Keratinocyte (primary cell): ENCODE results near the gene PDXDC1.
"Not testable (repeated sequence)": the region's sequence is repeated elsewhere in the genome, so short reads cannot be mapped to it uniquely, and the experiment has no call there.

ENCODE experiments used
- EZH2 ChIP-seq: IDR thresholded peaks from one replicate; pipeline ENCODE4 v1.6.1; 2012; ENCODE audit warnings: inconsistent platforms, mild to moderate bottlenecking, low read length, moderate library complexity
- TF ChIP-seq, protein P1 (sequence below), 3 experiments: IDR thresholded peaks in 1 of 3; conservative IDR thresholded peaks in 1 of 3; optimal IDR thresholded peaks in 1 of 3; 2 replicates in 2 of 3; 3 replicates in 1 of 3; pipeline versions ENCODE3 to v1.5.1; 2011; ENCODE audit warnings: low read length in 3 of 3, mild to moderate bottlenecking in 3 of 3, moderate library complexity in 2 of 3, control low read depth in 1 of 3, inconsistent platforms in 1 of 3; ENCODE audit not compliant: insufficient read depth in 2 of 3; ENCODE audit errors: extremely low read depth in 1 of 3

DNA sequence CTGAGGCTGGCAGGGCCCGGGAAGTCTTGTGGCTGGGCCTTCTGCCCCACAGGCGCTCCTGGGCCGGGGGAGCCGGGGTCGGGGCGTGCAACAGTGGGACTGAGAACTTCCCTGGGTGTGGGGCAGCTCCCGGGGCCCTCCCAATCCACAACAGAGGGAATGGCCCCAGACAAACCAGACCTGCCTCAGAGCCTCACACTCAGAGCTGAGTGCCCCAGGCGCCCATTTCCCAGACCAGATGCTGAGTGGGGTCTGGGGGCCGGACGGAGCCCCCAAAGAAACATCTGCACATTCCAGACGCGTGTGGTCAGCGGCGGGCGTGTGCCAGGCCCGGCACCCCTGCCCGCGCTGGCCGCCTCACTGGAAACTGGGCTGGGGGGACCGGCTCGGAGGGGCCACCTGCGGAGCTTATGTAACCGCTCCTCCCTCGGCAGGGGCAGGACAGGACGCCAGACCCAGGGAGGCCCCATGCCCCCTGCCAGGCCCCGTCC lies 168.8 kb downstream of the PDXDC1 start:
- TF ChIP-seq, protein P1, sequence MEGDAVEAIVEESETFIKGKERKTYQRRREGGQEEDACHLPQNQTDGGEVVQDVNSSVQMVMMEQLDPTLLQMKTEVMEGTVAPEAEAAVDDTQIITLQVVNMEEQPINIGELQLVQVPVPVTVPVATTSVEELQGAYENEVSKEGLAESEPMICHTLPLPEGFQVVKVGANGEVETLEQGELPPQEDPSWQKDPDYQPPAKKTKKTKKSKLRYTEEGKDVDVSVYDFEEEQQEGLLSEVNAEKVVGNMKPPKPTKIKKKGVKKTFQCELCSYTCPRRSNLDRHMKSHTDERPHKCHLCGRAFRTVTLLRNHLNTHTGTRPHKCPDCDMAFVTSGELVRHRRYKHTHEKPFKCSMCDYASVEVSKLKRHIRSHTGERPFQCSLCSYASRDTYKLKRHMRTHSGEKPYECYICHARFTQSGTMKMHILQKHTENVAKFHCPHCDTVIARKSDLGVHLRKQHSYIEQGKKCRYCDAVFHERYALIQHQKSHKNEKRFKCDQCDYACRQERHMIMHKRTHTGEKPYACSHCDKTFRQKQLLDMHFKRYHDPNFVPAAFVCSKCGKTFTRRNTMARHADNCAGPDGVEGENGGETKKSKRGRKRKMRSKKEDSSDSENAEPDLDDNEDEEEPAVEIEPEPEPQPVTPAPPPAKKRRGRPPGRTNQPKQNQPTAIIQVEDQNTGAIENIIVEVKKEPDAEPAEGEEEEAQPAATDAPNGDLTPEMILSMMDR (optimal IDR thresholded peaks at IDR 0.05 in 1 of 3, IDR thresholded peaks at IDR 0.05 in 1 of 3, conservative IDR thresholded peaks at IDR 0.05 in 1 of 3; ENCODE audit: extremely low read depth in 1 of 3, insufficient read depth in 2 of 3, low read length in 3 of 3), result not testable (repeated sequence)
- not testable (repeated sequence) for TF ChIP-seq EZH2
